HepG2 (cell line): ENCODE results near the gene TMPO. TPM values are rescaled to one million over a fixed set of nuclear protein-coding genes. Genes with fewer than 3 reads are reported as not detected.

Experiments
- AKAP8 ChIP-seq: sonication (generic); formaldehyde crosslinking; IDR thresholded peaks from 2 replicates; pipeline ENCODE4 v1.5.1; 2020; ENCODE audit warnings: mild to moderate bottlenecking, missing genetic modification reagents
- CENPBD1 ChIP-seq: sonication (generic); formaldehyde crosslinking; IDR thresholded peaks from 2 replicates; pipeline ENCODE4 v1.8.0; 2022; ENCODE audit warnings: missing genetic modification reagents, low read depth, mild to moderate bottlenecking, borderline replicate concordance
- CREM ChIP-seq, 2 experiments: sonication (generic) in 1 of 2; formaldehyde crosslinking in 1 of 2; IDR thresholded peaks; 2 replicates each; pipeline versions ENCODE4 v1.4.0 to v1.6.1; 2016 to 2020; ENCODE audit warnings: antibody characterized with exemption in 1 of 2, mild to moderate bottlenecking in 1 of 2, missing genetic modification reagents in 1 of 2
- FOXC1 ChIP-seq: sonication (generic); formaldehyde crosslinking; IDR thresholded peaks from 2 replicates; pipeline ENCODE4 v1.8.0; 2022; ENCODE audit warnings: mild to moderate bottlenecking, missing genetic modification reagents, borderline replicate concordance
- HIVEP1 ChIP-seq: sonication (generic); formaldehyde crosslinking; IDR thresholded peaks from 2 replicates; pipeline ENCODE4 v1.4.0; 2020; ENCODE audit warnings: mild to moderate bottlenecking, missing genetic modification reagents
- HNRNPL ChIP-seq: fragments of 200-400 bp; formaldehyde crosslinking; IDR thresholded peaks from 2 replicates; pipeline ENCODE4 v1.6.1; 2017; ENCODE audit warnings: mild to moderate bottlenecking, low read depth, low read length
- KLF16 ChIP-seq, 2 experiments: sonication (generic) in 1 of 2; formaldehyde crosslinking in 1 of 2; IDR thresholded peaks; 2 replicates each; pipeline versions ENCODE4 v1.6.1 to v1.8.0; 2016 to 2023; ENCODE audit warnings: missing genetic modification reagents in 2 of 2, missing compliant biosample characterization in 1 of 2
- MAFG ChIP-seq: sonication (generic); formaldehyde crosslinking; IDR thresholded peaks from 2 replicates; pipeline ENCODE4 v1.5.1; 2020; ENCODE audit warnings: mild to moderate bottlenecking, missing genetic modification reagents
- NCOA5 ChIP-seq: sonication (generic); formaldehyde crosslinking; IDR thresholded peaks from 2 replicates; pipeline ENCODE4 v1.4.0; 2020; ENCODE audit warnings: missing genetic modification reagents
- PITX1 ChIP-seq: sonication (generic); formaldehyde crosslinking; IDR thresholded peaks from 2 replicates; pipeline ENCODE4 v1.5.1; 2020; ENCODE audit warnings: mild to moderate bottlenecking, missing genetic modification reagents
- PRMT3 ChIP-seq: sonication (generic); formaldehyde crosslinking; IDR thresholded peaks from 2 replicates; pipeline ENCODE4 v1.8.1; 2022; ENCODE audit warnings: low read depth, mild to moderate bottlenecking, moderate library complexity, missing genetic modification reagents, borderline replicate concordance
- SMAD3 ChIP-seq: sonication (generic); formaldehyde crosslinking; IDR thresholded peaks from 2 replicates; pipeline ENCODE4 v1.4.0; 2020; ENCODE audit warnings: missing genetic modification reagents
- THAP7 ChIP-seq: sonication (generic); formaldehyde crosslinking; IDR thresholded peaks from 2 replicates; pipeline ENCODE4 v1.8.1; 2023; ENCODE audit warnings: mild to moderate bottlenecking, missing genetic modification reagents
- USF2 ChIP-seq, 2 experiments: sonication (generic) in 1 of 2; formaldehyde crosslinking in 1 of 2; IDR thresholded peaks; 2 replicates each; pipeline versions ENCODE4 v1.5.1 to v1.6.1; 2011 to 2020; ENCODE audit warnings: borderline replicate concordance in 1 of 2, low read depth in 1 of 2, low read length in 1 of 2, mild to moderate bottlenecking in 1 of 2, missing genetic modification reagents in 1 of 2, moderate library complexity in 1 of 2
- ZBTB1 ChIP-seq: sonication (generic); formaldehyde crosslinking; IDR thresholded peaks from 2 replicates; pipeline ENCODE4 v1.4.0; 2020; ENCODE audit warnings: missing genetic modification reagents, borderline replicate concordance
- ZFP36L1 ChIP-seq: sonication (generic); formaldehyde crosslinking; IDR thresholded peaks from 2 replicates; pipeline ENCODE4 v1.8.0; 2022; ENCODE audit warnings: mild to moderate bottlenecking, missing genetic modification reagents, moderate library complexity
- ZNF460 ChIP-seq: sonication (generic); formaldehyde crosslinking; IDR thresholded peaks from 2 replicates; pipeline ENCODE4 v1.5.1; 2020; ENCODE audit warnings: missing genetic modification reagents, mild to moderate bottlenecking, borderline replicate concordance
- ZNF501 ChIP-seq: sonication (generic); formaldehyde crosslinking; IDR thresholded peaks from 2 replicates; pipeline ENCODE4 v1.5.1; 2020; ENCODE audit warnings: mild to moderate bottlenecking, moderate library complexity, missing genetic modification reagents
- ZNF510 ChIP-seq: sonication (generic); formaldehyde crosslinking; IDR thresholded peaks from 2 replicates; pipeline ENCODE4 v1.4.0; 2020; ENCODE audit warnings: low read depth, mild to moderate bottlenecking, missing genetic modification reagents
- ZNF557 ChIP-seq: sonication (generic); formaldehyde crosslinking; IDR thresholded peaks from 2 replicates; pipeline ENCODE4 v1.4.0; 2020; ENCODE audit warnings: missing genetic modification reagents
- ZNF782 ChIP-seq: sonication (generic); formaldehyde crosslinking; IDR thresholded peaks from 2 replicates; pipeline ENCODE4 v1.4.0; 2020; ENCODE audit warnings: missing genetic modification reagents, mild to moderate bottlenecking, borderline replicate concordance
- ZSCAN9 ChIP-seq: IDR thresholded peaks from 2 replicates; pipeline ENCODE4 v1.6.1; 2016; ENCODE audit warnings: borderline replicate concordance
- polyA plus RNA-seq, 8 experiments: library from polyadenylated mRNA; depleted of rRNA in 3 of 8; stranded (reverse) in 7 of 8; unstranded in 1 of 8; fragments of >200 nt; fragmentation: Illumina TruSeq in 4 of 8; extraction: Trizol in 4 of 8; gene quantifications; 2 replicates each; pipeline versions ENCODE4 v1.2.1 to v1.2.3, GENCODE V29; 2011 to 2016; ENCODE audit warnings: low read depth in 4 of 8, missing spikeins in 1 of 8, mixed read lengths in 1 of 8; ENCODE audit not compliant: insufficient read depth in 1 of 8
- total RNA-seq, 5 experiments: library from RNA; depleted of rRNA; stranded (reverse); fragments of >200 nt; fragmentation: Illumina TruSeq; extraction: Trizol; gene quantifications; 2 replicates each; pipeline ENCODE4 v1.2.3, GENCODE V29; 2016; ENCODE audit warnings: low read depth in 1 of 5

The TMPO gene
- total and polyA plus RNA-seq, 2 of the 13 experiments (the other 11 are each of a cell fraction or from before 2014, with no cell fraction given), result 24.2 to 167 TPM

- TF ChIP-seq USF2 (IDR thresholded peaks at IDR 0.05; ENCODE audit: low read depth, low read length) (no peak), USF2 (CRISPR knock-in tag; IDR thresholded peaks at IDR 0.05; ENCODE audit: borderline replicate concordance) (peak; percentile 40; the same call in 1 of the 2 replicates), PITX1 (CRISPR knock-in tag) (peak; percentile 68), ZNF782 (CRISPR knock-in tag) (no peak), PRMT3 (CRISPR knock-in tag) (no peak; the same call in 1 of the 2 replicates), ZNF501 (CRISPR knock-in tag) (peak; percentile 93), MAFG (CRISPR knock-in tag) (no peak), THAP7 (CRISPR knock-in tag) (no peak), ZBTB1 (no peak), AKAP8 (no peak; the same call in 1 of the 2 replicates), FOXC1 (CRISPR knock-in tag) (peak; percentile 70; the same call in 1 of the 2 replicates), ZSCAN9 (CRISPR knock-in tag) (peak; percentile 70; the same call in 1 of the 2 replicates), NCOA5 (CRISPR knock-in tag) (no peak), ZNF460 (CRISPR knock-in tag) (no peak), ZFP36L1 (CRISPR knock-in tag) (no peak), KLF16 (CRISPR knock-in tag; IDR thresholded peaks at IDR 0.05) (peak in 1 of 2 experiments; percentile 95; a peak in 2 of 4 replicates), SMAD3 (CRISPR knock-in tag) (peak; percentile 56; the same call in 1 of the 2 replicates), ZNF557 (peak; percentile 58; the same call in 1 of the 2 replicates), CREM (IDR thresholded peaks at IDR 0.05) (peak; percentile 99), CREM (CRISPR knock-in tag; IDR thresholded peaks at IDR 0.05) (peak; percentile 80), HNRNPL (0 out of 2 replicates have a peak, but pooled peaks have one; percentile 30), HIVEP1 (CRISPR knock-in tag) (no peak), ZNF510 (CRISPR knock-in tag) (0 out of 2 replicates have a peak, but pooled peaks have one; percentile 39), CENPBD1 (CRISPR knock-in tag) (no peak)
Observed at GRCh38 chr12:98593351-98594049, 78.1 kb downstream of the TMPO start, which contains the start of gene SLC25A3 (continued).
